Measurements from ENCODE around the gene GLDC.
A peak's percentile ranks its signal among the peaks of the same experiment; 100 is the strongest.

The GLDC gene

DNA sequence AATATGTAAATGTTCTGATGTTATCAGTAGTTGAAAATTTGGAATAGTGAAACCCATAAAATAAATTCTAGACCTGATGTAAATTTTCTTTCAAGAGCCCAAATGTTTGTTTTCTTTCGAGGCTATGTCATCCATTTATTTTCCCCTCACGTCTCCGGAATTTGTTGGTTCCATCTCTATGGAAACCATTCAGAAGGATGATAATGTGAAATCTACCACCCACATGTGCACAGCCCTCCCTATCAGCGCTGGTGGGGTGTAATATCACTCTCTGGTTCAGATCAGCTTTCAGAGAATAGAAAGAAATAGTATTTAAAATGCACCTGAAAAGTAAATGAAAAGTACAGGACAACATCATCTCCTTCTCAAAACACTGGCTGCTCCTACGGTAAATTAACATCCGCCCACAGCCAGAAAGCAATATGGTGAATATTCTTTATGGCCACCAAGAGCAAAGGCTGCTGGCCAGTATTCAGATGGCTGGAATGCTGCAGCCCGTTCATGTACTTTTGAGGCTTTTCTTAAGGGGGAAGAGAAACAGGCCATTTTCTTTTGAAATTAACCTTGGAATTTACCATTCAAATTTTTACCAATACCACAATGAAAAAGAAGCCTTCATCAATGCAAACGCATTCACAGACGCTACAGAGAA is 28.5 kb downstream of the GLDC start:
- no peak for DNase-seq

DNA sequence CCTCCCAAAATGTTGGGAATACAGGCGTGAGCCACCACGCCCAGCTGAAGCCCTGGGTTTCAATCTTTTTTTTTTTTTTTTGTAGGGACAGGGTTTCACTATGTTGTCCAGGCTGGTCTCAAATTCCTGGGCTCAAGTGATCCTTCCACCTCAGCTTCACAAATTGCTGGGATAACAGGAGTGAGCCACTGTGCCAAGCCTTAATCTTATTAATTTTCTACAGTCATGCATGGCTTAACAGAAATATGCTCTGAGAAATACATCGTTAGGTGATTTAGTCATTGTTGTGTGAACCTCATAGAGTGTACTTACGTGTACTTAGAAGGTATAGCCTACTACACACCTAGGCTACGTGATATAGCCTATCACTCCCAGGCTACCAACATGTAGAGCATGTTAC is 31.0 kb downstream of the GLDC start:
- no peak for DNase-seq

DNA sequence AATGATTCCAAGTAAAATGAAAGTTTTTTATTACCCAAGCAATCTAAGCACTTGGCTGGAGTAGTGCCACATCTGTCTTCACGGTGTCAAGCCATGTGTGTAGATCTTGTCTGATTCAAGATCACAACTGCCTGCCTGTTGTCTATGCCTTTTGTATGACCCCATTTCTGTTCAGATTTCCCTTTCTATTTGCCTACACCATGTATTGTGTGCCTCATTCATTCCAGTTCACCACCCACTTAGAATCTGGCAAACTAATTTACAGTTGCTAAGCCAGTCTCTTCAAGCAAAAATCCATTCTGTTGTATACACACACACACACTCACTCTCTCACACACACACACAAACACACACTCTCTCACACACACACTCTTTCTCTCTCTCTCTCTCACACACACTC is 33.7 kb downstream of the GLDC start:
- no peak for DNase-seq

DNA sequence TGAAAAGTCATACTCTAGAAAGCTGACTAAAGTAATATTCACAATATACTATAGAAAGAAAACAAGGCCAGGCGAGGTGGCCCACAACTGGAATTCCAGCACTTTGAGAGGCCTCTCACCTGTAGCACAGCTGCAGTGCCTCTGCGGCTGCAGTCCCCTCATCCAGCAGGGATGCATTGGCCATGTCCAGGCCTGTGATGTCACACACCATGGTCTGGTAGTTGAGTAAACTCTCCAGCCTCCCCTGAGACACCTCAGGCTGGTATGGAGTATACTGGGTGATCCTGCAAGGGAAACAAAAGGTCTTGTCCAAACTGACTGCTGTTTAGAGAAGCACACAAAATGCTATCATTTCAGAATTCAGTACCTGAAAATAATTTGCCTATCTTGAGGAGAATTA is 35.5 kb downstream of the GLDC start:
- no peak for DNase-seq

DNA sequence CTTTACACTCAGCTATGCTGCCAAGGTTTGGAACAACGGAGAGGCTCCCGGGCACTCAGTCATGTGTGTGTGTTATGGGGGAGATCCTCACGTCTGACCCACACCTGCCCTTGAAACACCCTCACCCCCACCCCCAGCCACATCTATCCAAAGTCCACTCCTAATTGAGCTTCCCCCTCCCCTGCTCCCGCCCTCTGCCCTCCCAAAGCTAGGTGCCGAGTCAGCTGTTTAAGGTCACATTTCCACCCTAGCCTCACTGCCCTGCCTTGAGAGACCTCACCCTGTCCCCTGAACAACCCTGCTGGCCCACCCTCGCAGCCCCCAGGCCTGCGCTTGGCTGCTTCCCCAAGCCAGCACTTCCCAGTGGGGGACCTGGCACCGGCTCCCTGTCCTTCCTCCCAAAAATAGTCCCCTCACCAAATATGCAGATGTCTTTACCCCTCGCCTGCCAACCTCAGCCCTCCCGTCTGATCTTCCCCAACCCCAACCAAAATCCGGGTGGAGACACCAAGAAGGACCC is 36.0 kb downstream of the GLDC start:
- DNase-seq = no peak

DNA sequence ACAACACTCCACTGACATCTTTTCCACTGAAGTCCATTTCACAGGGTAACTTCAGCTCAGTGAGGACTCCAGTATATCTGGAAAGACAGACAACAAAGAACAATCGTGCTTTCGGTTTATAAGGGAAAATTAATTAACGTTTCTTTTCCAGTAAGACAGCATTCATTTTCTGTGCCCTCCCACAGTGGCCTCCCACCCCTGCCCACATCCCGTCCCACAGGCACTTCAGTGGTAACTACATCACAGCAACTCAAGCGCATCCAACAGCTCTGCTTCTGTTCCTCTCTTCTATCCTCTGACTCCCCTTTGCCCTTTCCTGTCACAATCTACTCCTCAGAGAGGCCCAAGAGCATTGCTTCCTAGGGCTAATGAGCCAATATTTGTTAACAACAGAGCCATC is 40.3 kb downstream of the GLDC start:
- DNase-seq = no peak

DNA sequence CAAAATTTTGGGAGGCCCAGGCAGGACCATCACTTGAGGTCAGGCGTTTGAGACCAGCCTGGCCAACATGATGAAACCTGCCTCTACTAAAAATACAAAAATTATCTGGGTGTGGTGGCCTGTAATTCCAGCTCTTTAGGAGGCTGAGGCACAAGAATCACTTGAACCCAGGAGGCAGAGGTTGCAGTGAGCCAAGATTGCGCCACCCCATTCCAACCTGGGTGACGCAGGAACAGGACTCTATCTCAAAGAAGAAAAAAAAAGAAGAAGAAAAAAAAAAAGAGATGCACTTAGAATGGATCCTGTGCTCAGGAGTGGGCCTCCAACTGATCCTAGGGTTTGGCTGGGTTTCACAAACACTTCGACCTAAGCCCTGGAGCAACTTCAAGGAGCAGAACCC is 45.1 kb downstream of the GLDC start:
- DNase-seq = no peak

DNA sequence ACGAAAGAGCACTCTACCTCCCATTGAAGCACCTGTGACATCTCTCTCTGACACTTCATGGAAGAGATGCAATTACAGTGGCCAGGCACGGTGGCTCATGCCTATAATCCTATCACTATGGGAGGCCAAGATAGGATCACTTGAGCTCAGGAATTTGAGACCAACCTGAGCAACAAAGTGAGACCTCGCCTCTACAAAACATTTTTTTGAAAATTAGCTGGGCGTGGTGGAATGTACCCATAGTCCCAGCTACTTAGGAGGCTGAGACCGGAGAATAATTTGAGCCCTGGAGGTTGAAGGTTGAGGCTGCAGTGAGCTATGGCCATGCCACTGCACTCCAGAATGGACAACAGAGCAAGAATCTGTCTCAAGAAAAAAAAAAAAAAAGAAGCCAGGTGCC is 45.5 kb downstream of the GLDC start:
- no peak for DNase-seq

DNA sequence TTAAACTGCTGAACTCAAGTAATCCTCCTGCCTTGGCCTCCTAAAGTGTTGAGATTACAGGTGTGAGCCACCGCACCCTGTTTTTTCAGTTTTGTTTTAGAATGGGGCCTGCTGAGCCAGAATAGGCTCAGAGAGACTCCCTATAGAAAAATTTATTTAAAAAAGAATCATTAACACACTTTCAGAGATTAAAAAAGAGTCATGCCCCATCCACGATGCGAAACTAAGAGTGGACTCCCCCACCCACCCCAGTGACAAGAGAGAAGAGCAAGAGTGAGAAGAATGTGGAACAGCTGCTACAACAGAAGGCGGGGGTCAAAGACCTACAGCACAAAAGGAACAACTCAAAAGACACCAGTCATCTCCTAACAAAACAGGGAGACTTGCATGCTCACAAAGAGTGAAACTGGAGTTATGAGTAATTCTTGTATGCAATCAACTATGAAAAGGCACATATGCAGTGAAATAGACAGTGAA is 47.2 kb downstream of the GLDC start:
- DNase-seq = no peak

DNA sequence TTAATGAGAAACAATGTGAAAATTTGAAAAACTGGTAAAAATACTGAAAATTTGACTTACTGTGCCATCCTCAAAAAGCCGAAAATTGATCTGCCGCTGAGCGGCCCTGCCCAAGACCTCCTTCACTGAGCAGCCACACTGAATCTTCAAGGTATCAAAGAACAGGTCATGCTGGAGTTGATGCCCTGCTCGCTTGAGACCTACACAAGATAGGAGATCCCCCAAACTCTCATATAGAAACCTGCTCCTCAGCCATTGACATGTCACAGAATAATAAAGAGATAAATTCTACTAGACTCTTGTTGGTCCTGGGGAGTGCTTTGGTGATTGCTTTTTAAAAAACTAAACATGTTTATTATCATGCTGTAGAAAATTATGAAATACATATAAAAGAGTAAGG is 52.7 kb downstream of the GLDC start:
- DNase-seq = no peak

DNA sequence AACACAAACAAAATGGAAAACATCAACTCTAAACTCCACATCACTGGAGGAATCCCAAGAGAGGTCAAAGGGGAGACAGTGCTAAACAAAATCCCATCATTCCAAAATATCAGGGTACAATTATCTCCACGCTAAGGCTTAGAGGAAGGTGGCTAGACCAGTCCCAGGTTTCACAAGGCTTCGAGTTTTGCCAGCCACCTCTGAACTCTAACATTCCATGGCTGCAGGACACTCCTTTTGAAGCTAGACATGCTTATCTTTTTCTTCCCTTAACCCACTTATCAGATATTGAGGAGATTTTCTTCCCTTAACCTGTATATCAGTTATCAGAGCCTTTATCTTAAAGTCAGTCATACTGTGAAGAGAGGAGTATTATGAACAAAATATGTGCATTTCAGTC is 53.3 kb downstream of the GLDC start:
- no peak for DNase-seq

DNA sequence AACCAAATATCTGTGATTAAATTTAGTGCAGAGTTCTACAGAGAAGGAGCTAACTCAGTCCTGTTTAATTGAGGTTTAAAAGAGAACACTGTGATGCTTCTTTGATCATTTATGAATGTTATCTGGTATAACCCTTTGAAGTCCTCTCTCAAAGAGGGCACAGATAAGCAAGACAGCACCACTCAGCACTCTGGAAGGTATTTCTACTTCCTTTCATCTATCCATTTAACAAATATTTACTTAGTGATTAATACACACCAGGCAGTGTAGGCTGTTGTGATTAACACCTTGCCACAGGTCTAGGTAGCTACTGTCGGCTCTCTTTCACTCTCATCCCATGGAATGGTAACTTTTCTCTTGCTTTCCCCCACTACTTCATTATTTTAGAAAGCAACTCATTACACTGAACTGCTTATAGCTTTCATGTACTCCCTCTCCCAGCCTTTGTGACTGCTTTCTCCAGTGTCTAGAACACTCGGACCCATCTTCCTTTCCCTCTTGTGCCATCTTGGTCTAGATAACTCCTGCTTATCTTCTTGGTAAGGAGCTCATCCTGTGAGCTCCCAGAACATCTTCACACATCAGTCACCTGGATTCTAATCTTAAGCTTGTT is 54.7 kb downstream of the GLDC start:
- no peak for DNase-seq

DNA sequence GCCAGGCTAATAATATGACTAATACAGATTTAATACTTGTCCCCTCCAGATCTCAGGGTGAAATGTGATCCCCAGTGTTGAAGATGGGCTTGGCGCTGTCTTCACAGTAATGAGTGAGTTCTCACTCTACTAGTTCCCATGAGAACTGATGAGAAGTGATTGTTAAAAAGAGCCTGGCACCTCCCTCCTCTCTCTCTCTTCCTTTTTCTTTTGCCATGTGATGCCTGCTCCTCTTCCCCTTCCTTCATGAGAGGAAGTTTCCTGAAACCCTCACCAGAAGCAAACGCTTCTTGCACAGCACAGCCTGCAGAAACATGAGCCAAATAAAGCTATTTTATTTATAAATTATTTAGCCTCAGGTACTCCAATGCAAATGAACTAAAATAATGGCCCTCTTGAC is 55.2 kb downstream of the GLDC start:
- DNase-seq = peak; percentile 14

DNA sequence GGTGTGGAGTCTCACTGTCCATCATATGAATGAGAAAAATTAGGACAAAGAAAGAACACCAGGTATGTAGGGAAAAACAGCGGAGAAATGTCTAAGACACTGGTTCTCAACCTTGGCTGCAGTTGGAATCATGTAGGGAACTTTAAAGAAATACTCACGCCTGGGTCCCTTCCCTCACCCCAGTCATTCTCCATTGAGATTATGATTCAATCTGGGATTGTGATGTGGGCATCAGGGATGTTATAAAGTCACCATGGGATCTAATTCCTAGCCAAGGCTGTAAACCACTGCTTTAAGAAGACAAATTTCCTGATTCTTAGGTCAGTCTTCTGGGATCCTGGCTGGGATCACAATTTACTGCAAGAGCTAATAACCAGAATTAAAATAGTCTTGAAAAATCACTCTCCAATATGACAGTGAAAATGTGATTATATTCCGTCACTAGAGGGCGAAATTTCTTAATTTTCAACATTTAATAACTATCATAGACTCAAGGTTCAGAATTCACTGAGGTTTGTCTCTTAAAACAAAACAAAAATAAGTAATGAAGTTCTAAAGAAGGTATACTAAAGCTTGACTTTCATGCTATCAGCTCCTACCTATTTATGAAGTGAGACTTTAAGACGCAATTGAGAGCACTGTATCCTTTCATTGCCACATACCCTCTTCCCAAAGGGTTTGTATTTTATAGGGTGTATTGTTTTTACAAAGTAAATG is 60.5 kb downstream of the GLDC start:
- DNase-seq = peak; percentile 52

DNA sequence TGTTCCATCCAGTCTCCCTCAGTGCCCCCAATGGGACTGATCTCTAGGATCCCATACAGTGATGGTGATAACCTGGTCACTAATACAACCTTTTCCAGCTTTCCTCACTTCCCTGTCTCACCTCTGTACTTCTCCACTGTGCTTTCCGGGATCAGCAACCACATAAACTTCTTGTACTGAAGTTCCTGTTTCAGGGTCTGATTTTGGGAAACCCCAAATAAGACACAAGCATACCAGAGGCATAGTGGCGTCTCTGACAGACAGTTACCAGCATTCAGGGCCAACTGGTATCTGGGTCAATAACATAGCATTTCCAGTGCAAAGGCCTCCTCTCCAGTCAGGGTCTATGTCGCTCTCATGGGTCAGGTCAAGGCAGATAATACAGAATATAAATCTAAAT is 64.3 kb downstream of the GLDC start:
- DNase-seq = peak; percentile 23

DNA sequence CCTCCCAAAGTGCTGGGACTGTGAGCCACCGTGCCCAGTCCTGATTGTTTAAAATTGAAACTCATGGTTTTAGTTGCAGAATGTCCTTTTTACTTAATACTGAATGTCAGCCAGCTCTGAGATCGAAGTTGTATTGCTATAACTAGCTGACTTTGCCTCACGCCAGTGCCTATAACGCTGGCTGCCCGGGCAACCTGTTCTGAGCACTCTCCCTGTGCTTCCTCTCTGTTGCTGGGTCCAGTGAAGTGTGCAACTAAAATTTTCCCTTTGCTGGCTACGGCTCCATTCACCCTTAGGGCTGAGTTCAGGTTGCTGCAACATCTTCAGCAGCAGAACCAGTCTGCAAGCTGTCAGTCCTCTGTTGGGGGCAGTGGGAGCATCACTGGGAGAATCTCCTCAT is 65.9 kb downstream of the GLDC start:
- DNase-seq = no peak

DNA sequence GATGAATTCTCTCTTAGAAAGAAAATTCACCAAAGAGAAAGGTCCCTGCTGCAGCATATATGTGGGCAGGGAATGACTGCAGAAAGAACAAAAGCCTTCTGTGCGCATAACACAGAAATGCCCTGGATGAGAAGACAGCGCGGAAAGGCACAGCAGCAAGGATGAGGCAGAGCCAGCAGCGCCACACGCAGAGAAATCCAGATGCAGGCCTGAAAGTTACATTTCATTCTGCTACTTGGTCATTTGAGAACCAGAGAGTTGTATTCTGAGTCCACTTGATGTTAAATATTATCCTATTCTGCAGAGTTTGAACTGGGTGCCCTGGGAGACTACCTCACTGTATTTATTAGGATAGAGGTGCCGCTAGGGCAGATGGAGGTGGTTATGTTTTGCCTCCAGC is 68.5 kb downstream of the GLDC start:
- no peak for DNase-seq

DNA sequence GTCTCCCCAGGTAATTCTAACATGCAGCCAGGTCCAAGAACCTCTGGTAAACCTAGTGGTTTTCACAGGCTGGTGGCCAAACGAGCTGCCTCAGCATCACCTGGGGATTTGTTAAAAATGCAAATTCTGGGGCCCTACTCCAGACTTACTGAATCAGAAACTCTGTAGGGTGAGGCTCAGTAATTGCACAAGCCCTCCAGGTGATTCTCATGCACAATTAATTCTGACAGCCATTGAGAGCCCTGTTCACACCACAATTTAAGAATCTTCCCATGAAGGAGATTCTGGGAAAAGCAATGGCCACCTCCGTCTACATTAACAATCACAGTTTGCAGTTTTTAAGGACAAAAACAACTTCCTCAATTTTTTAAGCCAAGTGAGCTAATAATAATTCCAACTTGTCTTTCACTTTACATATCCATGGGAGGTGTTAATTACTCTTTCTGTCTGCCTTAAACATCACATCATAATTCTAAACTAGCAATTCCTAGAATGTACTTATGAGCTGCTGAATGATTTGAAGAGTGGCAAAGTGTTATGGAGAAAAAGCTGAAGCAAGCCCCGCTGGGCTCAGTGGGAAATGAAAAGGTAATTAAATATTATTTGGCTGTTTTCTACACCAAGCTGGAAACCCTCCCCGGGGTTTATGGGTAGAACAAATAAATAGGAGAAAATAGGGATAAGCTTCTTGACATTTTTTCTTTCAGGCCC is 70.0 kb downstream of the GLDC start:
- no peak for DNase-seq

DNA sequence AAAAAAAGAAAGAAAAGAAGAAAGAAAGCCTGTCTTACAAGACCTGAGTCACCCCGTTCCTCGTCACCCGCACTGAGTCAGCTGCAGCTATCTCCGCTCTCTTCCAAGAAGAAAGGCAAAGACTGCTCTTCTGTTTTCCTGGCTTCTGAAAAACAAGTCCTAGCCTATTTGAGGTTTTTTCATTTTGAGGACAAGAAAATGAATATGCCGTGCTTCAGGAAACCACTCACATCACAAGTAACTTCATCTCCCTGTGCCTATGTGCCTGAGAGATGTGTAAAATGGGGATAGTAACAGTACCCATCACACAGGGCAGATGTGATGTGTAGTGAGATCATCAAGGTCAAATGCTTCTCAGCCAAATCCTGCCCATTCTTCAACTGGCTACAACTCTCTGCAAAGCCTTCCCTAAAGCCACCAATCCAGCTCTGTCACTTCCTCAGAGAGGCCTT is 78.4 kb downstream of the GLDC start:
- DNase-seq = peak; percentile 39

DNA sequence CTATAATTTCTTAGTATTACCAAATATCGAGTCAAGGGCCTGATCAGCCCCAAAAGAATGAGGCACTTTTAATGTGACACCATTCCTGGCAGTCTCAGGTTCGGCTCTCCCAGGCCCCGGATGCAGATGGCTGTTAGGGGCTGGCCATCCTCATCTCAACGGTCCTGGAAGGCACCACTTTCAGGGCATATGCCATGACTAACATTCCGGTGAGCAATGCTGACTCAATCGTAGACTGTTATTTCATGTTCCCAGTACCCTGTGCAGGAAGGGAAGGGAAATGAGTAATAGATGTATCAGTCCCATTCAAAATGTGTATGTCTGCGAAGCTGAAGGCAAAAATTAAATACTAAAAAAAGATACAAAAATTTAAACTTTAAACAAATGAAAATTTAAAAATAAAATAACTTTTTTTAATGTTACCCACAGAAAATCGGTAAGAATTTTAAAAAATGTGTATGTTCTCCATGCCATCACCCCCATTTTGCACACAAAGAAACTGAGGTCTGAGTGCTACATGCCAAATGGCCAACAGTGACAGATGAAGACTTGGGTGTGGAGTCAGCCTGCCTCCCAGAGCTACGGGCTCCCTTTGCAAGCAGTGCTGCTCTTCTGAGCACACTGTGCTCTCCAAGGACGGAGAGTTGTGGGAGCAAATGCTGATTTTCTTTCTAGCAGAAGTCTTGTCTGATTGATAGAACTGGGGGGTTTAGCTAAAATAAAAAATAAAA is 79.0 kb downstream of the GLDC start:
- peak; percentile 75 for DNase-seq

DNA sequence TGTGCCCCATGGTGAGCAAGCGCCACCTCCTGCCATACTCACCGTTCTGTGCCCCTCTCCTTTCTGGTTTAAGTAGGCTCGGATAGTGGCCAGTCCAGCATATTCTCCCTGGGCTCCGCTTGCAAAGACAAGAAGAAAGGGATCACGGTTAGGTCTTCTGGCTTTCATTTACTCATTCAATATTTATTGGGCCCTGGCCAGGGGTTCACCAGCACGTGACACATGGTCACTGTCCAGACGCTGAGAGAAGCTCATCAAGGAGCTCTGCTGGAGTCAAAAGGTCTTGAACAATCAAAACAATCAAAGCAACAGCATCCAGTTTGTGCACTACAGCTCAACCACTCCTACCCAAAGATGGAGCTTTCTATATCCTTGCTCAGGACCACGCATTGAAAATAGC is 80.2 kb downstream of the GLDC start:
- no peak for DNase-seq

DNA sequence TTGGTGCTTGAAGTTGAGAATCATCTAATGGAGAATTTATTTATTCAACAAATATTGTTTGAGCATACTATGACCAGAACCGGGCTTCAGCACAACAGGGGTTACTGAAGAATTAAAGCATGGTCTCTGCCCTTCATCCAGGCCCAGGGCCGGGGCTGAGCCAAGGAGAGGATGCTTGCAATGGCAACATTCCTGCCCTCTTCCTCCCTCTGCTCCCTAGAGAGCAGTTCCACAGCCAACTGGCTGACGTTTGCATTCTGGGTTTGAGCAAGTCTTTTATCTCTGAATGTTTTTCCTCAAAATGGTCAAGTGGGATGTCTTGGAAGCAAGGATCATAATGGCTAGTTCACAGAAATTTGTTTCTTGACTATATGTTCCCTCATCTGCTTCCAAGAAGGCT is 80.7 kb downstream of the GLDC start:
- DNase-seq = no peak

DNA sequence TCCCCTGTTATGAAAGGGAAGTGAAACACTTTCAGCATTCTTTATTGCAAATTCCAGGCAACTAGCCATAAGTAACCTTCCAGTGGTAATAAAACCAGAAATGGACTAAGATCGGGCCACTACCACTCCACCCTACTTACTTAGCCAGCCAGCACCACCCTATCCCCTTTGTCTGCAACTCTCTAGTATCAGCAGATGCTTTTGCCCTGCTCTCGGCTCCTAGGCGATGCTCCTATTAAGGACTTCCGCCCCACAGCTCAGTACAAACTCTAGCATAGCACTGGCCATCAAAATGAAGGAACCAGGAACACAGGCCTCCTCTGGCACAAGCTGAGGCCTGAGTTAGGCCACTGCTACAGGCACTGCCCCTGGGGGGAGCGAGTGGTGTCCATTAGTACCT is 81.2 kb downstream of the GLDC start:
- peak; percentile 33 for DNase-seq

All from inflammatory macrophage treated with lipopolysaccharide for 4 hours (primary cell).